NCI-H187 (cell line): Measurements from ENCODE around the gene STAT2.

Experiments used
- DNase-seq, 2 experiments: peaks; one replicate each; lab custom pipeline; 2025; lab: John Stamatoyannopoulos, UW

Gene STAT2

GRCh38 chr12:56293795-56294194 lies 66.1 kb downstream of the STAT2 start:
- no peak for DNase-seq
